Heart left ventricle (tissue), 16 donors: ENCODE measurements around the gene TMEM223. TPM values are rescaled to one million over a fixed set of nuclear protein-coding genes. Genes with fewer than 3 reads are reported as not detected.
A peak's percentile ranks its signal among the peaks of the same experiment; 100 is the strongest.

Experiments
- ATAC-seq, 4 donors: fragments of 200-7000 bp; cut with Tn5 transposase; one replicate each; pipeline ENCODE4 v1.9.1; 2020 to 2022; ENCODE audit warnings: moderate library complexity in 4 of 4, mild to moderate bottlenecking in 3 of 4, moderate number of reproducible peaks in 1 of 4
- DNase-seq, 5 donors: peaks; one replicate each; pipeline ENCODE4 v3.0.0-alpha.2; 2020
- H3K27ac ChIP-seq, 12 donors: fragments of 200-600 bp; sonication (generic) in 4 of 12; one replicate each; pipeline versions ENCODE4 v1.5.0 to v1.8.0; 2016 to 2022; ENCODE audit warnings: mild to moderate bottlenecking in 2 of 12
- H3K27me3 ChIP-seq, 9 donors: fragments of 200-600 bp; sonication (generic) in 2 of 9; one replicate each; pipeline versions ENCODE4 v1.5.1 to v1.8.0; 2016 to 2022; ENCODE audit warnings: mild to moderate bottlenecking in 3 of 9
- H3K36me3 ChIP-seq, 9 donors: fragments of 200-600 bp; sonication (generic) in 2 of 9; one replicate each; pipeline versions ENCODE4 v1.5.0 to v1.8.0; 2018 to 2022; ENCODE audit warnings: mild to moderate bottlenecking in 2 of 9
- H3K4me1 ChIP-seq, 12 donors: fragments of 200-600 bp; sonication (generic) in 4 of 12; one replicate each; pipeline versions ENCODE4 v1.5.0 to v1.8.0; 2016 to 2022; ENCODE audit warnings: mild to moderate bottlenecking in 3 of 12
- H3K4me3 ChIP-seq, 12 donors: fragments of 200-600 bp; sonication (generic) in 4 of 12; one replicate each; pipeline versions ENCODE4 v1.5.0 to v1.8.0; 2017 to 2022; ENCODE audit warnings: mild to moderate bottlenecking in 9 of 12, moderate library complexity in 4 of 12
- H3K9me3 ChIP-seq, 12 donors: fragments of 200-600 bp; sonication (generic) in 4 of 12; one replicate each; pipeline versions ENCODE4 v1.5.0 to v1.8.0; 2016 to 2022; ENCODE audit warnings: mild to moderate bottlenecking in 1 of 12
- CTCF ChIP-seq, 12 donors: fragments of 200-600 bp; sonication (generic) in 4 of 12; IDR thresholded peaks; one replicate each; pipeline versions ENCODE4 v1.5.0 to v1.8.0; 2018 to 2022; ENCODE audit warnings: antibody characterized with exemption in 12 of 12, mild to moderate bottlenecking in 5 of 12
- POLR2A ChIP-seq, 2 donors: fragments of 450-650 bp; IDR thresholded peaks; one replicate each; pipeline ENCODE4 v1.6.1; 2017; ENCODE audit warnings: antibody characterized with exemption in 2 of 2, mild to moderate bottlenecking in 2 of 2, moderate library complexity in 2 of 2
- WGBS, 4 donors: extraction: QIAGEN DNeasy Blood & Tissue Kit in 2 of 4; methylation state at CpG; one replicate each; pipeline versions ENCODE4 v1.1.5 to v1.1.7; 2013 to 2018; 5-methylcytosine and 5-hydroxymethylcytosine counted together
- intact Hi-C, 10 donors: fragments of 100-400 bp; cut with DNase I; formaldehyde crosslinking; loops; one replicate each; pipeline versions ENCODE4 v1.11.1 to v1.14.2; 2022
- polyA plus RNA-seq, 2 donors: library from polyadenylated mRNA; stranded (reverse); fragments of 200-250 nt; gene quantifications; one replicate each; pipeline ENCODE4 v1.2.3, GENCODE V29; 2013
- total RNA-seq, 9 donors: library from RNA; depleted of rRNA in 2 of 9; stranded (reverse); fragments of >200 nt in 2 of 9; fragmentation: NEBNext Ultra II Directional in 3 of 9; extraction: Animal tissue kit (Norgen Biotek cat#: 25700) in 3 of 9; gene quantifications; one replicate each; pipeline versions ENCODE4 v1.1.0 to v1.2.4, GENCODE V29; 2016 to 2023
- donor health status: ischemic (EF 13 %, LVEDD 7.1; RV severe dilation, severe dysfunction).
- donor health status: healthy with polysubstance abuse.
- donor health status: DM: no; HTN: yes; CAD: no.
- donor health status: DM: no; HTN: no; CAD: no.
- donor health status: ischemic (EF 25% LVEDD 6.9; RV normal size, moderate dysfunction).
- donor health status: ischemic (EF 25% LVEDD 5.7; RV mildly dilated, moderate dysfunction).
- donor health status: healthy.
- donor health status: DM: yes; HTN: yes; CAD: no.
- donor health status: ischemic (EF 35%, LVEDD 5.7; RV mildly dilated, moderate dysfunction).
- donor health status: nonischemic (EF 11% LVEDD 7.7; RV severe dilation, severe dysfunction).
- donor health status: DM: yes; HTN: yes; CAD: no.
- donor health status: PGD.
- donor health status: ischemic (EF 29% LVEDD 5.4; RV normal size, mild dysfunction).
- donor health status: nonischemic (EF 23%, LVEDD 6.1; RV moderate dilation, normal function).

Gene TMEM223
- total and polyA plus RNA-seq, 11 donors = 19.0 to 55.6 (median 26.3) TPM

DNA sequence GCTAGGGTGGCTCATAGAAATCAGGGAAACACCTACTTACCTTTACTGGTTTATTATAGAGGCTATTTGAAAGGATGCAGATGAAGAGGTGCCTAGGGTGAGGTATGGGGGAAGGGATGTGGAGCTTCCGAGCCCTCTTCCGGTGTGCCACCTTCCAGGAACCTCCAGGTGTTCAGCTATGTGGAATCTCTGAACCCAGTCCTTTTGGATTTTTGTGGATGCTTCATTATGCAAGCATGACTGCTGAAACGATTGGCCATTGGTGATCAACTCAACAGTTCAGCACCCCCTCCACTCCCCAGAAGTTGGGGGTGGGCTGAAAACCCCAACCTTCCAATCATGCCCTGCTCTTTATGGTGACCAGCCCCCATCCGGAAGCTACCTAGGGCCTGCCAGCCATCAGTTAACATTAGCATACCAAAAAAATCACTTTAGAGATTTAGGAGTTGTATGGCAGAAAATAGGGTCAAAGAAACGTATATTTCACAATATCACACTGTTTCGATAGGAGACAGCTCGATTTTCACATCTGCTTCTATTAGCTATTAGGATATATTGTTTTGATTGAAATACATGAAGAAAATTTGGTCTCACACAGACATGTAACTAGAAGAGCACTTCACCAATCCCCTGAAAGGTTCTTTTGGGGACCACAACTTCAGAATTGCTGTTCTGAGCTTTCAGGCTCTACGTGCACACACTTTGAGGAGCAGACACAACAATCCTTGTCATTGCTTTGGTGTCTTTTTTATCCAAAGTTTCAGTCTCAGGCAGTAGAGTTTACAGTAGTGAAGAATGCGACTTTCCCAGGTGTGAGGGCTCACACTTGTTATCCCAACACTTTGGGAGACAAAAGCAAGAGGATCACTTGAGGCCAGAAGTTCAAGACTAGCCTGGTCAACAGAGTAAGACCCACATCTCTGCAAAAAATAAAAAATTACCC, 33.7 kb downstream of the TMEM223 start:
- WGBS, 4 donors = 55 to 60% (median 58%) methylated on average over 9 of the region's 9 CpGs

DNA sequence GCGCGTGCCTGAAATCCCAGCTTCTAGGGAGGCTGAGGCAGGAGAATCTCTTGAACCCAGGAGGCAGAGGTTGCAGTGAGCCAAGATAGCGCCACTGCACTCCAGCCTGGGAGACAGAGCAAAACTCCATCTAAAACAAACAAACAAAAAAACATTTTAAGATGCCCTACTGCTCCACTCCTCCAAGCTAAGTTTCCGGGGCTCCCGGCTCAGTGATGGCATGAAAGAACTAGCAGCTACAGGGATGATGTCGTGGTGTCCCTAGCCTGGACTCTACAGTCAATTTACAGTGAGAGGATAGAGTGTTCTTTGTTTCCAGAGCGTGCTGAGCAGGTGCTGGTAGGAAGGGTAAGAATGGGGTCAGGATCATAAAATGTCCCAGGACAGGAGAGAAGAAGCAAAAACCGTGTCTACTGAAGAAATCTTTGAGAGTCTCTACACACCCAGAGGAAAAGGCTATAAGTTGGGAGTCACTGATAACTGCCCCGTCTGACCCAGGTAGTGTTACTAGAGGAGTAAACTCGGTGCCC, 36.7 kb downstream of the TMEM223 start:
- Histone ChIP-seq H3K27me3 (no peaks in the 10 kb centered on the region), H3K4me1 (peaks cover 3 to 38% (median 16%) of the 10 kb centered on the region in 12 donors), H3K27ac (peak overlapping the region in 1 of 12 donors; percentile 90), H3K4me3 (no peak overlapping the region), H3K9me3 (no peaks in the 10 kb centered on the region), H3K36me3 (peaks cover 0 to 21% (median 10%) of the 10 kb centered on the region in 9 donors)
- ATAC-seq = no peak
- TF ChIP-seq POLR2A (IDR thresholded peaks at IDR 0.05) = no peak
- no peak for TF ChIP-seq CTCF (IDR thresholded peaks at IDR 0.05)
- intact Hi-C loops = loop anchor here in 1 of 10 donors (2.0 kb wide), 1 partner anchor 26 kb away; the partner anchor contains the start of gene TTC9C
- DNase-seq = no peak
- WGBS, 4 donors = 80 to 85% (median 84%) methylated on average over 10 of the region's 10 CpGs

More for the DNA sequence above, 33.7 kb downstream of the TMEM223 start:
- ATAC-seq = no peak
- no peaks in the 10 kb centered on the region for H3K27me3 ChIP-seq
- H3K4me3 ChIP-seq = no peak overlapping the region
- no peaks in the 10 kb centered on the region for H3K9me3 ChIP-seq
- no peak for DNase-seq
- intact Hi-C loops = no loop called here
- H3K27ac ChIP-seq = no peak overlapping the region
- peaks cover 2 to 31% (median 20%) of the 10 kb centered on the region in 12 donors for H3K4me1 ChIP-seq
- TF ChIP-seq POLR2A (IDR thresholded peaks at IDR 0.05) (no peak), CTCF (IDR thresholded peaks at IDR 0.05) (no peak)
- H3K36me3 ChIP-seq = peaks cover 0 to 8% (median 0%) of the 10 kb centered on the region in 9 donors

DNA sequence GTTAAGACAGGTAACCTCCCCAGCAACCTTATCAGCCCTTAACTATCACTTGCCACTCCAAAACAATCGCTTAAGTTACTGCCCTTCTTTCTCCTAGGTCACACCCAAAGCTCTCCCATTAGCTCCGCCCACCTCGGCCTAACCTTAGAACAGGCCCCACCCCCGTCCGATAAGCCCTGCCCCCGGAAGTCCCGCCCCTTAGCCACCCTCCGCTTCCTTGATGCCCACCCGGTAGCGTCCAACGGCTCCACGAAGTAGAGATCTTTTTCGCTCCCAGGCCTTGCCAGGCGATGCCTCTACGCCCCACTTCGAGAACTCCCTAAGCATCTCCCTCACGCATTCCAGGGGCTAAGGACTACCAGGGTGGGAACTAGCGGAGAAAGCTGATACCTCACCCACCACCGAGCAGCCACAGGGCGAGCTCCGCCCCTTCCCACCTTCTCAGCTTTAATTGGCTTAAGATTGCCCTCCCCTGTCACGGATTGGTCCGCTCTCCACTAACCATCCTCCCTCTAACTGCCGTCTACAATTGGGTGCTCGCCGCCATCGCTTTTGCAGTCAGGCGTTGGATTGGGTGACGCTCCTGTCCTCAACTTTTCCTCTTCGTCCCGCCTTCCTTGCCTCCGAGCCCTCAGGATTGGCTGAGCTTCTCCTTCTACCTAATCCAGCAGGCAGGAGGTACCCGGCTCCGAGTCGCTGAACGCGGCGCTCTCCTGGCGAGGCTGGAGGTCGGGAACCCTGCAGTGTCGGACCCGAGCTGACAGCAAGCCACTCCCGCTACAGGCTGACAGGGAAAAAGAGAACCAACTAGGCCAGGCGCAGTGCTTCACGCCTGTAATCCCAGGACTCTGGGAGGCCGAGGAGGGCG, 37.8 kb downstream of the TMEM223 start, which contains the start of gene ZBTB3:
ZBTB3 (minus strand) TSS at position 425 of the 868 bp plus-strand sequence. CDS start 496 bp downstream, outside the sequence.
- TF ChIP-seq CTCF (IDR thresholded peaks at IDR 0.05) = peak in 1 of 12 donors; percentile 13
- peak in 1 of 2 donors; percentile 74 for TF ChIP-seq POLR2A (IDR thresholded peaks at IDR 0.05)
- peak within 1 kb of the TSS; percentile 85 to 97 (median 94) for H3K27ac ChIP-seq
- H3K36me3 ChIP-seq = peaks cover 0 to 29% (median 20%) of the 10 kb centered on the region in 9 donors
- H3K4me3 ChIP-seq = peak within 1 kb of the TSS; percentile 21 to 86 (median 71)
- no peaks in the 10 kb centered on the region for H3K9me3 ChIP-seq
- H3K27me3 ChIP-seq = no peaks in the 10 kb centered on the region
- intact Hi-C loops = loop anchor here in 2 of 10 donors (1.0 to 2.0 kb wide), 3 partner anchors 17 to 26 kb away; partner anchors contain the start of genes TTC9C (in 2 of the 2) and TAF6L (in 1 of the 2)
- ATAC-seq (peak; percentile 97 to 98 (median 98)), DNase-seq (peak; percentile 96 to 99 (median 99))
- WGBS, 4 donors = 1 to 2% (median 1%) methylated on average over 47 of the region's 47 CpGs
- H3K4me1 ChIP-seq = peaks cover 3 to 43% (median 16%) of the 10 kb centered on the region in 12 donors
